Measurements from ENCODE around the gene ST6GALNAC4.

ST6GALNAC4 gene

DNA sequence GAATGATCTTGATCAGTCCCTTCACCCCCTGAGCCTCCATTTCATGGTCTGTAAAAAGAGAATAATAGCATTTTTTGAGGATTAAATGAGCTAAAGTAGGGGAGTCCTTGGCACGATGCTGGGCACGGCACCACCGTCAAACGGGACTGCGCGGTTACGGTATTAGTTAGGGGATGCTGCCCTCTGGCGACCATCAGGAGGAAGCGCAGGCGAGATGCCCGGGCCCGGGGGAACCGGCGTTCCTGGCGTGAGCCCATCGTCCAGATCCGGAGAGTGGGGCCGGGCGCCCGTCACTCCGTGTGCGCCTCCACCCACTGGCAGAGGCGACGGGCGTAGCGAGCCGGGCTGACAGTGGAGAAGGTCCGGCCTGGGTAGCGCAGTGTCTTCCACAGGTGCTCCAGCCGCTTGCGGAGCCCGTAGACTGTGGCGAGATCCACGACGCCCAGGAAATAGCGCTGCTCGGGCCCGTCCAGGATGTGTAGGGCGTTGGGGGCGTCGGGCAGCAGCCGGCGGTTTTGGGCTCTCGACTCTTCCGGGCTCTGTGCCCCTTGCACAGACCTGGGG lies 4.8 kb upstream of the ST6GALNAC4 start:
- DNase-seq (ENCODE audit: low read depth, low spot score), result peak; percentile 46
- in situ Hi-C loops (cut with HindIII; ENCODE audit: low sequenced_read_pairs), result no loop called here
- TF ChIP-seq CTCF (IDR thresholded peaks at IDR 0.05; ENCODE audit: low read depth, low read length), result peak; percentile 85
- H3K4me3 ChIP-seq (ENCODE audit: low read depth, low read length), result no peak overlapping the region

- H3K4me3 ChIP-seq (ENCODE audit: low read depth, low read length), result no peak overlapping the region
- no peak for TF ChIP-seq CTCF (IDR thresholded peaks at IDR 0.05; ENCODE audit: low read depth, low read length)
- in situ Hi-C loops (cut with HindIII; ENCODE audit: low sequenced_read_pairs), result no loop called here
- DNase-seq (ENCODE audit: low read depth, low spot score), result no peak
Measured at GRCh38 chr9:127920794-127921193, 4.0 kb upstream of the ST6GALNAC4 start.

GRCh38 chr9:127919253-127919815 lies 2.5 kb upstream of the ST6GALNAC4 start:
- no peak overlapping the region for H3K4me3 ChIP-seq (ENCODE audit: low read depth, low read length)
- in situ Hi-C loops (cut with HindIII; ENCODE audit: low sequenced_read_pairs), result no loop called here
- no peak for TF ChIP-seq CTCF (IDR thresholded peaks at IDR 0.05; ENCODE audit: low read depth, low read length)
- peak; percentile 98 for DNase-seq (ENCODE audit: low read depth, low spot score)

- no peak overlapping the region for H3K4me3 ChIP-seq (ENCODE audit: low read depth, low read length)
- DNase-seq (ENCODE audit: low read depth, low spot score), result no peak
- in situ Hi-C loops (cut with HindIII; ENCODE audit: low sequenced_read_pairs), result no loop called here
- peak; percentile 11 for TF ChIP-seq CTCF (IDR thresholded peaks at IDR 0.05; ENCODE audit: low read depth, low read length)
Measured at GRCh38 chr9:127918183-127919107, 1.6 kb upstream of the ST6GALNAC4 start.

GRCh38 chr9:127917603-127918002 lies 762 bp upstream of the ST6GALNAC4 start:
- in situ Hi-C loops (cut with HindIII; ENCODE audit: low sequenced_read_pairs), result no loop called here
- no peak for DNase-seq (ENCODE audit: low read depth, low spot score)
- no peak overlapping the region for H3K4me3 ChIP-seq (ENCODE audit: low read depth, low read length)
- TF ChIP-seq CTCF (IDR thresholded peaks at IDR 0.05; ENCODE audit: low read depth, low read length), result no peak

GRCh38 chr9:127915801-127916719 lies 781 bp downstream of the ST6GALNAC4 start:
- TF ChIP-seq CTCF (IDR thresholded peaks at IDR 0.05; ENCODE audit: low read depth, low read length), result no peak
- H3K4me3 ChIP-seq (ENCODE audit: low read depth, low read length), result peak overlapping the region; percentile 57
- no peak for DNase-seq (ENCODE audit: low read depth, low spot score)
- in situ Hi-C loops (cut with HindIII; ENCODE audit: low sequenced_read_pairs), result no loop called here

Measured in astrocyte of the spinal cord (primary cell).